PFSK-1 (cell line): ENCODE measurements around the gene LSM14B.

Experiments used
- FOXP2 ChIP-seq: optimal IDR thresholded peaks from 2 replicates; pipeline ENCODE3; 2011; ENCODE audit warnings: borderline replicate concordance, control low read depth, inconsistent platforms; ENCODE audit not compliant: insufficient read depth; ENCODE audit errors: extremely low read length, extremely low read depth
- POLR2AphosphoS5 ChIP-seq: IDR thresholded peaks from 2 replicates; pipeline ENCODE4 v1.6.1; 2012; ENCODE audit warnings: low read depth, mild to moderate bottlenecking, control low read depth, low read length, moderate library complexity
- REST ChIP-seq, 2 experiments: IDR thresholded peaks; 2 replicates each; pipeline versions ENCODE4 v1.6.1 to v1.8.0; 2011 to 2012; ENCODE audit warnings: low read depth in 2 of 2, low read length in 2 of 2, control low read depth in 1 of 2, inconsistent platforms in 1 of 2, mild to moderate bottlenecking in 1 of 2, moderate library complexity in 1 of 2; ENCODE audit not compliant: insufficient read depth in 1 of 2
- SIN3A ChIP-seq: IDR thresholded peaks from 2 replicates; pipeline ENCODE4 v1.6.1; 2012; ENCODE audit warnings: mild to moderate bottlenecking, low read length, moderate library complexity, borderline replicate concordance; ENCODE audit not compliant: insufficient read depth
- TAF1 ChIP-seq: IDR thresholded peaks from 2 replicates; pipeline ENCODE4 v1.6.1; 2012; ENCODE audit warnings: low read length, control low read depth, borderline replicate concordance; ENCODE audit not compliant: insufficient read depth

LSM14B gene

DNA sequence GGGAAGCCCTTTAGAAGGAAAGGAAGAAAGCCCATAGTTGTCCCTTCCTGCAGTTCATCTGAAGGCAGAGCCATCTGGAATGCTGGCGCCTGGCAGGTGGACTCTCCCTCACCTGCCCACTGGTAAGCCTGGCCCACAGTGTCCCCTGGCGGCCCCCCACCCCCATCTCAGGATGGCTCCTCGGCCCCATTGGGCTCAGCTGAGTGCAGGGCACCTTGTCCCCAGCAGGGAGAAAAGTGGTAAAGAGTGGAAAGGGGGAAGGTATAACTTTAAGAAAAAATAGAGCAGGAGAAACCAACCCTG, 33.9 kb downstream of the LSM14B start:
- TF ChIP-seq FOXP2: no peak
- no peak for TF ChIP-seq POLR2AphosphoS5
- TF ChIP-seq TAF1: no peak
- no peak for TF ChIP-seq REST (IDR thresholded peaks at IDR 0.05; ENCODE audit: insufficient read depth in 1 of 2, low read depth in 2 of 2, low read length in 2 of 2)
- TF ChIP-seq SIN3A: no peak

- TF ChIP-seq REST (IDR thresholded peaks at IDR 0.05; ENCODE audit: insufficient read depth in 1 of 2, low read depth in 2 of 2, low read length in 2 of 2): no peak
- no peak for TF ChIP-seq FOXP2
- TF ChIP-seq POLR2AphosphoS5: no peak
- TF ChIP-seq SIN3A: no peak
- TF ChIP-seq TAF1: no peak
Measured at GRCh38 chr20:62156592-62157386, 34.5 kb downstream of the LSM14B start.

DNA sequence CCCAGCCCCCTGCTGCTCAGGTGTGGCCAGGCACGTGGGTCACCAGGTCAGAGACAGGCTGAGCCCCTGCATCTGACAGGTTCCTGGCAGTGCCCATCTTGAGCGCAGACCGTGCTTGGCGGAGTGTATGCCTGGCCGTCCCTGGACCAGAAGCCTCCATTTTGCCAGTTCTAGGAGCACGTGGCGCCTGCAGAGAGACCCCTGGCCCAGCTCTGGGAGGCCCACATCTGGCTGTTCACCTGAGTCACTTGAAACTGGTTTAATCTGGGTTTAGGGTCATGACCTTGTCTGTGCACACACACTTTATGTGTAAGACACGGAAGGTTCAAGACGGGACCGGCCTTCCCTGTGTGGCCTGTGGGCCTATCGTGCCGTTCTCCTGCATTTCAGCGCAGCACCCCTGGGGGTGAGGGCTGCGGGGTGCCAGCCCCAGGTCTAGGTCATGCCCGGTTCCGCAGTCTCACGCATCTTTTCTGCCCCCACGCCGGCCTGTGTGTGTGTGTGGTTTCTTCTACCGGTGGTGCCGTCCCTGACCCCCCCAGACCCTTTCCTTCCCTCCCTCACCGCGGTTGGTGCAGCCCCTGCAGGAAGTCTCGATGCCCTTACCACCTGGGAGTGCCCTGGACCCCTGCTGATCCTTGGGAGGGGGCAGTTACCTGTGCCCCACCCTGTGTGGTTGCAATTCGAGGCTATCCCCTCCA, 35.3 kb downstream of the LSM14B start:
- TF ChIP-seq TAF1 (no peak), SIN3A (no peak), FOXP2 (no peak), REST (IDR thresholded peaks at IDR 0.05; ENCODE audit: insufficient read depth in 1 of 2, low read depth in 2 of 2, low read length in 2 of 2) (no peak), POLR2AphosphoS5 (no peak)

- TF ChIP-seq TAF1 (no peak), SIN3A (no peak), REST (IDR thresholded peaks at IDR 0.05; ENCODE audit: insufficient read depth in 1 of 2, low read depth in 2 of 2, low read length in 2 of 2) (no peak)
Measured at GRCh38 chr20:62158088-62158400, 35.8 kb downstream of the LSM14B start.

DNA sequence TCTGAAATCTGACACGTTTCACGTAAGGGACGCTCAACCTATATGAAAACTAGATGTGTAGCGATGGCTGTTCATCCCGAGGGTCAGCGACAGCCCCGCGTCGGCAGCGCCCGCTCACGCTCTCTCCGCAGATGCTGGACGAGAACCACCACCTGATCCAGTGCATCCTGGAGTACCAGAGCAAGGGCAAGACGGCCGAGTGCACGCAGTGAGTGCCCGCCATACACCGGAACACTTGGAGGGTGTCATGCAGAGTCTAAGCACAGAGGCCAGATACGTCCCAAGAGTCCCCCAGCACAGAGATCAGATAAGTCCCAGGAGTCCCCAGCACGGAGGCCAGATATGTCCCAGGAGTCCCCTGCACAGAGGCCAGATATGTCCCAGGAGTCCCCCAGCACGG, 36.3 kb downstream of the LSM14B start:
- TF ChIP-seq POLR2AphosphoS5 (no peak), SIN3A (no peak), REST (IDR thresholded peaks at IDR 0.05; ENCODE audit: insufficient read depth in 1 of 2, low read depth in 2 of 2, low read length in 2 of 2) (no peak), TAF1 (no peak)
